Loucy (cell line): ENCODE data around the gene FNDC11.

Experiments
- H2AFZ ChIP-seq: fragments of 200-600 bp; sonication (generic); 2 replicates; pipeline ENCODE4 v1.6.0; 2016; ENCODE audit warnings: antibody characterized with exemption, mild to moderate bottlenecking, low read length, moderate library complexity
- H3F3A ChIP-seq: fragments of 200-600 bp; 2 replicates; pipeline ENCODE4 v1.6.0; 2016; ENCODE audit warnings: antibody characterized with exemption, low read depth, mild to moderate bottlenecking
- H3K27me3 ChIP-seq: fragments of 200-600 bp; sonication (generic); 2 replicates; pipeline ENCODE4 v1.6.1; 2014; ENCODE audit warnings: low read length, mild to moderate bottlenecking; ENCODE audit not compliant: insufficient read depth, poor library complexity, severe bottlenecking
- H3K36me3 ChIP-seq: fragments of 200-600 bp; sonication (generic); 2 replicates; pipeline ENCODE4 v1.6.1; 2016; ENCODE audit warnings: low read length; ENCODE audit not compliant: insufficient read depth
- H3K4me1 ChIP-seq: fragments of 200-600 bp; sonication (generic); 2 replicates; pipeline ENCODE4 v1.5.1; 2014; ENCODE audit warnings: low read length, mild to moderate bottlenecking; ENCODE audit not compliant: insufficient read depth, poor library complexity, severe bottlenecking
- H3K4me2 ChIP-seq: fragments of 200-600 bp; sonication (generic); 2 replicates; pipeline ENCODE4 v1.6.0; 2014; ENCODE audit warnings: antibody characterized with exemption, low read length, low read depth, mild to moderate bottlenecking; ENCODE audit not compliant: poor library complexity, severe bottlenecking
- H3K4me3 ChIP-seq: fragments of 200-600 bp; sonication (generic); 2 replicates; pipeline ENCODE4 v1.5.1; 2014; ENCODE audit warnings: low read length, mild to moderate bottlenecking, mixed read lengths; ENCODE audit not compliant: poor library complexity, severe bottlenecking
- H3K79me2 ChIP-seq: fragments of 200-600 bp; sonication (generic); 2 replicates; pipeline ENCODE4 v1.6.1; 2014; ENCODE audit warnings: low read length; ENCODE audit not compliant: insufficient read depth
- H3K9ac ChIP-seq: fragments of 200-600 bp; sonication (generic); 2 replicates; pipeline ENCODE4 v1.6.0; 2014; ENCODE audit warnings: mild to moderate bottlenecking, low read depth, low read length, moderate library complexity; ENCODE audit not compliant: poor library complexity, severe bottlenecking
- H3K9me2 ChIP-seq: fragments of 200-600 bp; sonication (generic); replicated peaks from 2 replicates; pipeline ENCODE4 v1.6.1; 2016; ENCODE audit warnings: low read depth, low read length, mixed read lengths
- H3K9me3 ChIP-seq: fragments of 200-600 bp; sonication (generic); 2 replicates; pipeline ENCODE4 v1.6.1; 2014; ENCODE audit warnings: mild to moderate bottlenecking, antibody characterized with exemption, low read length, low read depth; ENCODE audit not compliant: insufficient read depth
- H4K20me1 ChIP-seq: fragments of 200-600 bp; sonication (generic); 2 replicates; pipeline ENCODE4 v1.6.0; 2014; ENCODE audit warnings: antibody characterized with exemption, low read length, mild to moderate bottlenecking; ENCODE audit not compliant: insufficient read depth, poor library complexity, severe bottlenecking
- CTCF ChIP-seq: fragments of 200-600 bp; sonication (generic); conservative IDR thresholded peaks from 2 replicates; pipeline ENCODE4 v1.5.1; 2014; ENCODE audit warnings: mild to moderate bottlenecking, antibody characterized with exemption, low read length
- EZH2phosphoT487 ChIP-seq: fragments of 200-600 bp; IDR thresholded peaks from 2 replicates; pipeline ENCODE4 v1.6.1; 2018; ENCODE audit warnings: antibody characterized with exemption, mild to moderate bottlenecking, moderate library complexity, borderline replicate concordance

The FNDC11 gene

GRCh38 chr20:63531686-63532448, 22.1 kb upstream of the FNDC11 start:
- Histone ChIP-seq H3K4me3 (no peak overlapping the region), H3K27me3 (no peaks in the 10 kb centered on the region), H3K9ac (no peak overlapping the region), H3K4me1 (no peaks in the 10 kb centered on the region), H3K36me3 (no peaks in the 10 kb centered on the region), H4K20me1 (no peaks in the 10 kb centered on the region), H2AFZ (no peak overlapping the region), H3K9me2 (no peaks in the 10 kb centered on the region), H3K9me3 (no peaks in the 10 kb centered on the region), H3K4me2 (no peak overlapping the region), H3F3A (no peaks in the 10 kb centered on the region), H3K79me2 (no peaks in the 10 kb centered on the region)
- TF ChIP-seq EZH2phosphoT487 (no peak), CTCF (no peak)

- H3K79me2 ChIP-seq = no peaks in the 10 kb centered on the region
- H3K36me3 ChIP-seq = no peaks in the 10 kb centered on the region
- H3K9me2 ChIP-seq = no peaks in the 10 kb centered on the region
- peaks cover 6% of the 10 kb centered on the region for H3K4me1 ChIP-seq
- no peaks in the 10 kb centered on the region for H3K9me3 ChIP-seq
- no peak overlapping the region for H3K4me2 ChIP-seq
- H3F3A ChIP-seq = no peaks in the 10 kb centered on the region
- no peak for TF ChIP-seq CTCF
- H4K20me1 ChIP-seq = no peaks in the 10 kb centered on the region
- H3K9ac ChIP-seq = no peak overlapping the region
- H3K27me3 ChIP-seq = no peaks in the 10 kb centered on the region
- H2AFZ ChIP-seq = no peak overlapping the region
- H3K4me3 ChIP-seq = no peak overlapping the region
These were observed 21.4 kb upstream of the FNDC11 start for GRCh38 chr20:63532449-63532971.

- H3K79me2 ChIP-seq = no peaks in the 10 kb centered on the region
- H3K9me3 ChIP-seq = no peaks in the 10 kb centered on the region
- H3K9ac ChIP-seq = no peak overlapping the region
- H4K20me1 ChIP-seq = no peaks in the 10 kb centered on the region
- H3K4me1 ChIP-seq = peaks cover 11% of the 10 kb centered on the region
- no peaks in the 10 kb centered on the region for H3K36me3 ChIP-seq
- H3K27me3 ChIP-seq = no peaks in the 10 kb centered on the region
- H3K4me3 ChIP-seq = no peak overlapping the region
- no peaks in the 10 kb centered on the region for H3F3A ChIP-seq
- TF ChIP-seq CTCF (no peak), EZH2phosphoT487 (no peak)
- H3K4me2 ChIP-seq = no peak overlapping the region
- H2AFZ ChIP-seq = no peak overlapping the region
- H3K9me2 ChIP-seq = no peaks in the 10 kb centered on the region
These were observed 20.6 kb upstream of the FNDC11 start for GRCh38 chr20:63533388-63533787.
